DMS53 treated with DMSO at 0.1 percent for 48 hours (cell line): ENCODE results near the gene ANKAR.
"Not testable (repeated sequence)": the region's sequence is repeated elsewhere in the genome, so short reads cannot be mapped to it uniquely, and the experiment has no call there.

Experiments
- DNase-seq: peaks from one replicate; lab custom pipeline; 2025; ENCODE audit not compliant: unreplicated experiment; lab: John Stamatoyannopoulos, UW

ANKAR gene

GRCh38 chr2:189659734-189660133 lies 14.7 kb upstream of the ANKAR start:
- no peak for DNase-seq

DNA sequence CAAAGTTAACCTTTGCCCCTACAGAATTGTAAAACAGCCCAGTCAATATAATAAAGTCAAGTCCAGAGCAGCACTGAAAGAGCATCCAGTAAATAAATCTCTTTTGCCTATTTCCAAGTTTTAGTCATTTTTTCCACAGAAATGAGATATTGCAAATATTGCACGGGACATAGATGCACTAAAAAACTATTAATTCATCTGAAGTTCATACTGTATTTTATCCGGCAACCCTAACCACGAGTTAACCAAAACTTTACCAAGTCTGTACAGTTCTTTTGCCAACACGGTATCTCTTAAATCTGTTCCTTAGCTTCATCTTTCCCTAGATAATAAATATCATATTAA lies 13.7 kb upstream of the ANKAR start:
- no peak for DNase-seq

- DNase-seq: peak; percentile 99
These were observed 13.1 kb upstream of the ANKAR start, which contains the start of gene ASNSD1 for GRCh38 chr2:189661148-189661956. Gene ASNSD1, plus strand, starts transcription at chr2:189661459. Its CDS starts 4,674 bp downstream, at chr2:189666133.

GRCh38 chr2:189661957-189662321 lies 12.5 kb upstream of the ANKAR start:
- DNase-seq: no peak

GRCh38 chr2:189662669-189663226 lies 11.7 kb upstream of the ANKAR start:
- no peak for DNase-seq

GRCh38 chr2:189663319-189663718 lies 11.2 kb upstream of the ANKAR start:
- DNase-seq: not testable (repeated sequence)

DNA sequence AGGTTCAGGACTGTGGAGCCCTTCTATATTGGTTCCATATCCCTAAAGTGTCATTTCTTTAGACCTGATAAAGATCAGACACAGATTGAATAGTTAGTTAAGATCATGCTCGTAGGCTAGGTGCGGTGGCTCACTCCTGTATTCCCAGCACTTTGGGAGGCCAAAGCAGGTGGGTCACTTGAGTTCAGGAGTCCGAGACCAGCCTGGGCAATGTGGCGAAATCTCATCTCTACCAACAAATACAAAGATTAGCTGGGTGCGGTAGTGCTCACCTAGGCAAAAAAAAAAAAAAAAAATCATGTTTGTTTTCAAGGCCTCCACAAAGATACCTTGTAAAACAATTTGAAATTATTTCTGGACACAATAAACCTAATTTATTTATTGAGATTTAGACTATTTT lies 4.6 kb upstream of the ANKAR start:
- DNase-seq: no peak

DNA sequence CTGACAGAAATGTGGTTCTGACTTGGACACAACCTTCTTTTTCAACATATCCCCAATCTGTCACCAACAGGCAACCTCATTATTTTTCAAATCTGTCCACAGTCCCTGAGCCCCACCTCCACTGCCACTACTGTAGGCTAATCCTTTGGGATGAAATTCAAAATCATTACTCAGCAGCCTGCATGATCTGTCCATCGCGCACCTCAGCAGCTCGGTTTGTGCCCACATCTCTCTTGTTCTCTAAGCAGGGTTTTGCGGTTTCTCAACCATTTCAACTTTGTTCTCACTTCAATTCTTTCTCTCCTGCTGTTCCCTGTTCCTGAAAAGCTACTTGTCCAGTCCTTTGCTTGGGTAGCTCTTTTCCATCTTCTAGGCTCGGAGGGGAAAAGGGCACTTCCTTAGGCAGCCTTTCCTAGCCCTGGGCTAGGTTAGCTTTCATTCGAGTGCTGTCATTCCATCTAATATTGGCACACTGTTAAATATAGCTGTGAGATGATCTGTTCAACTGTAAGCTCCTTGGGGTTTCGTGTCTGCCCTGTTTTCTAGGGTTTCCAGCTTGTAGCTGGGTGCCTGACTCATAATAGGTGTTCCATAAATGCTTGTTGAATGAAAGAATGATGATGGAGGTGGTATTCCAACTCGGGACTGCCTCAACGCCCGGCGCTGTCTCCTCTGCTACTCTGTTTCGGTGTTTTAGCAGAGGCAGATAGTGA lies 653 bp upstream of the ANKAR start:
- DNase-seq: no peak

- DNase-seq: no peak
These were observed 2.0 kb downstream of the ANKAR start for GRCh38 chr2:189676471-189676870.

- no peak for DNase-seq
These were observed 4.8 kb downstream of the ANKAR start for GRCh38 chr2:189679226-189679625.

- DNase-seq: no peak
These were observed 6.7 kb downstream of the ANKAR start for GRCh38 chr2:189681203-189681602.

DNA sequence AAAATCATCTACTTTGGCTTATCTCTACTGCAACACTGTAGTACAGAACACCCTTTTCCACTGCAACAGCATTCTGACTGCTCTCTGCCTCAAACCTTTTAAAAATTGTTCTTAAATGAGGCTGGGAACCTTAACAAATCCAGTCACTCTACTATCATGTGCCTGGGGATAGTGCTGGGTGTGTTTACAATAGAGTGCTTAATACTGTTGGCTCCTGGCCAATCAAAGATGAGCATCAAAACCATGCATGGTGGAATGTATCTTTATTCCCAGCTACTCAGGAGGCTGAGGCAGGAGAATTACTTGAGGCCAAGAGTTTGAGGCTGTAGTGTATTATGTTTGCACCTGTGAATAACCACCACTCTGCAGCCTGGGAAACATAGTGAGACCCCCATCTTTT lies 7.4 kb downstream of the ANKAR start:
- no peak for DNase-seq

GRCh38 chr2:189683348-189683747 lies 8.9 kb downstream of the ANKAR start:
- DNase-seq: no peak

GRCh38 chr2:189684811-189685210 lies 10.3 kb downstream of the ANKAR start:
- DNase-seq: no peak

DNA sequence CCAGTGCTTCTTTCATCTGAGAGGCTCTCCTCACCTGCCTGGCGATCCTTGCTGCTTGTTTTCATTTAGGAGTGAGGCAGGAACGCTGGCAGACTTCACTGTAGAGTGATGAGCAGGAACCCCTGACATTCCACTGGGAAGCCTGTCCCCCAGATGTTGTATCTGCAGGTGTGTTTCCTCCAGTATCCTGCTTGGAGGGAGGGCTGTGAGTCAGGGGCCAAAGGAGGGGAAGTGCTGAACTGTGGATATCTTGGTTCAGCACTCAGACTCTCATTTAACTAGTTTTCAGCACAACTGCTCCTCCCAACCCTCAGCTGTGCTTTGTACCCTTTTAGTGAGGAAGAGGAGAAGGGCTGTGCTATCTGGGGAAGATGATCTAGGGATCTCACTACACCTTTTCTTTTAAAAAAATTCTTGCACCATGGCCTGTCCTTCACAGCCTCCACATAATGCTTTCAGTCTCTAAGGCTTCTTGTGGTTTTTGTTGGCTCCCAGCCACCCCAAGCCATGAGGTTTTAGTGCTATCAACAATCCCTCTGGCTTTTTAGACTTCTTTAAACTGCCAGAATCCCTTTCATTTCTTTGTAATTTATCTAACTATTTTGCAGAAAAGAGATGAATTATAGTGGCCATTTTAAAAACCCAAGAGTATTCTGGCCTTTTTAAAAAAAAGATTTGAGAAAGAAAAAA lies 11.2 kb downstream of the ANKAR start:
- no peak for DNase-seq

- not testable (repeated sequence) for DNase-seq
These were observed 13.3 kb downstream of the ANKAR start for GRCh38 chr2:189687796-189688195.

DNA sequence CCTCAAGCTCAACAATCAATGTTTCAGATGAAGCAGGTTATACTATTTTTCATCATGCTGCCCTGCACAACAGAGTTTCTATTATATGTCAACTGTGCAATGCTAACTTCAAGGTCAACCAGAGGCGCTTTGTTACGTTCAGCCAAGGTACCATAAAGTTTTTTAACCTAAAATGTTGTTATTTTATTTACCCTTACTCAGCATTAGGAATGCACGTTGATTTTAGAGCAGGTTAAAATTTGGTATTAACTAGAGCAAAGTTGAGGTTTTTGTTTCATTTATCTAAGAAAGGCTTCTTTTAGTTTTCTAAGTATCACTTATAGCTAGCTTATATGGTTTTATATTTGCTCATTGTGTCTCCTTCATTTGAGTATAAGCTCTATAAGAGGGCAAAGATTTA lies 21.8 kb downstream of the ANKAR start:
- no peak for DNase-seq

DNA sequence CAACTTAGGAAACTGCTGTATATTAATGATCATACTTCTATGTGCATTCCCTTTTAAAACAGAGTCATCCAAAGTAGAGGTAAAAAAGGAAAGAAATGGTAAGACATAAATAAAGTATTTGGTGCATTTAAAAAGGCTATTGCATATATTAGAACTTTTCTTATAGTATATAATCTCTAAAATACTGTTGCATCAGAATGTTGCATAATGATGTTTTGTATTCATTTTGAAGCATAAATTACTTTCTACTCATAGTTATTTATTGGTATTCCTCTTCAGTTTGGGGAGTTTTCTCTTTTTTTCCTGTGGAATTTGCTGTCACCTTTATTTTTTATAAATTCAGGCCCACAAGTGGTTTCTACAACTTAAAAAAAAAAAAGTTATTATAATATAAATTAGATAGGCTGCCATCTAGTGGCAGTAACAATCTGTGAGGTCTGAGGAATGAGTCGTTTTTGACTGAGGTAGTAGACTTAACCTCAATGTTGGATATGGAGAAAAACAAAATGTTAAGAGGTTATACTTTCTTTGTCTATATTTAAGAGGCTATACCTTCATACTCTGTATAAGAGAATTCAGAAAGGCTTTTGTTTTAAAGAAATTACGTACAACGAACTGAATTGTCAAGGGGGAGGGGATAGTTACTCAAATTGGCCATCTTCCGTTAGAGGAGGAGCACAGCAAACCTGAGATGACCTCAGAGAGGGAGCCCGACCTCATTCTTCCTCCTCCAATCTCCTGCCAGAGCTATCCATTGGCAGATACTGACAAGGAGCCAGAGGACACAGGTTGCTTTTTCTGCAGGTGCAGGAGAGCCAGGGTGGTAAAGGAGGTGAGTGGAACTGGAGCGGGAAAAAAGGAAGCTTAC lies 23.8 kb downstream of the ANKAR start:
- peak; percentile 79 for DNase-seq

DNA sequence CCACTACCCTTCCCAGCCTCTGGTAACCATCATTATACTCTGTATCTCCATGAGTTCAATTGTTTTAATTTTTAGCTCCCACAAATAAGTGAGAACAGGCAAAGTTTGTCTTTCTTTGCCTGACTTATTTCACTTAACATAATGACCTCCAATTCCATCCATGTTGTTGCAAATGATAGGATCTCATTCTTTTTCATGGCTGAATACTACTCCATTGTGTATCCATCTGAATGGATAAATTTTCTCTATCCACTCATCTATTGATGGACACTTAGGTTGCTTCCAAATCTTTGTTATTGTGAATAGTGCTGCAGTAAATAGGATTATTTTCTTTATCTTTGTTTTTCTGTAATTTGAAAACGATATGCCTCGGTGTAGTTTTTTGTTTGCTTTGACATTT lies 26.2 kb downstream of the ANKAR start:
- no peak for DNase-seq

DNA sequence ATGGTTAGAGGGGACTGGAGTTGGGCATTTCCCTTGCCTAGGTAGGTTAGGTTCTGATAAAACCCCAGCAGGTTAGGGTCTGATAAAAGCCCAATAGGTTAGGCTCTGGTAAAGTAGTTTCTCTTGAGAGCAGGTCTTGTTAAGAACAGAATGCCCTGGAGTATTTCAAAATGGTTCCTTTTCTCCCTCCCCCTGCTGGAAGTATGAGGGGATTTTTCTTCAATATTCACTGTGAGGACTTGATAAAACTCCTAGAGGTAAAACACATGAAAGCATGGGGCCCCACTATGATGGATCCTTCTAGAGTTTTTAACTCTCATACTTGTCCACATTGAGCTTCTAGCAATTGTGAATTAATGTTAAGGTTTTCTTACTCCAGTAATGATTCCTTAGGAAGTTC lies 27.6 kb downstream of the ANKAR start:
- no peak for DNase-seq
